Ammon's horn (tissue), 1 donor: Measurements from ENCODE around the gene LRRC47.

ENCODE experiments used
- DNase-seq: peaks from one replicate; pipeline ENCODE4 v3.0.0-alpha.2; 2016; ENCODE audit warnings: low spot score

LRRC47 gene

DNA sequence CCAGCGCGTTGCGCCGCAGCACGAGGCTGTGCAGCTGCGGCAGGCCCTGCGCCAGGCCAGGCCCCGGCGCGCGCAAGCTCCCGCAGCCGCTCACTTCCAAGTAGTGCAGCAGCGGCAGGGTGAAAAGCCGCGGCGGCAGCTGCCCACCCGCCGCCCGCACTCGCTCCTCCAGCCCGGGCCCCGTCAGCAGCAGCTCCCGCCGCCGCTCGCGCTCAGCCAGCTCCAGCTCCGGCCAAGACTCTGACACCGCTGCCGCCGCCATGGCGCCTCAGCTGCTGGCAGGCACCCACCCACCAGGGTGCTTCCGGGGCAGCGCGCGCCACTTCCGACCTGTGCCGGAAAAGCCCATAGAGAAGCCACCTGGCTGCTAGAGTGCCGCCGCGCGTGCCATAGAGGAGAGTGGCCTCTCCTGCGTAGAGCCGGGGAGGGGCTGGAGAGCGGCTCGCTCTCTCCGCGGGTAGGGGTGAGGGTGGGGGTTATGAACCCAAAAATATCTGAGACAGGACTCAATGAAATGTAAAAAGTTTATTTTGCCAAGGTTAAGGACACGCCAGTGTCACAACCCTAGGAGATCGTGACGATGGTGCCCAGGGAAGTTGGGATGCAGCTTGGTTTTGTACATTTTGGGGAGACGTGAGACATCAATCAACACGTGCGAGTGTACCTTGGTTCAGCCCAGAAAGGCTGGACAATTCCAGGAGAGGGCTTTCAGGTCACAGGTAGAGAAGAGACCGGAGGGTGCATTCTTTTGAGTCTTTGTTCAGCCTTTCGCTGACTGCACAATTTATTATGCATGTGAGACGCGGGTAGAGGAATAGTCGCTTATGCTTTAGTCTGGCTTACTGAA, at the start of gene LRRC47:
Gene LRRC47 (minus strand): TSS at position 284 of the 847 bp plus-strand sequence. CDS start 22 bp downstream, at position 262.
- DNase-seq, result peak; percentile 96

DNA sequence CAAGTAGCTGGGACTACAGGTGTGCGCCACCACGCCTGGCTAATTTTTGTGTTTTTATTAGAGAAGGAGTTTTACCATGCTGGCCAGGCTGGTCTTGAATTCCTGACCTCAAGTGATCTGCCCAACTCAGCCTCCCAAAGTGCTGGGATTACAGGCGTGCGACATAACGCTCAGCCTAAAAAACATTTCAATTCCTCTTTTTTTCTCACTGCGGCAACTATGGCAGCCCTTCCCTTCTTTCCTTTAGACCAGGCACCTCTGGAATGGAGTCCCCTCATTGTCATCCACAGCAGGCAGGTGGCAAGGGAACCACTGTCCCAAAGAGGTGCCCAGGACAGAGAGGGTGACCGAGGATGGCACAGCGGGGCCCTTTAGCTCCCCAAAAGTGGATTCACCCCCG, 46.6 kb upstream of the LRRC47 start:
- DNase-seq, result no peak

DNA sequence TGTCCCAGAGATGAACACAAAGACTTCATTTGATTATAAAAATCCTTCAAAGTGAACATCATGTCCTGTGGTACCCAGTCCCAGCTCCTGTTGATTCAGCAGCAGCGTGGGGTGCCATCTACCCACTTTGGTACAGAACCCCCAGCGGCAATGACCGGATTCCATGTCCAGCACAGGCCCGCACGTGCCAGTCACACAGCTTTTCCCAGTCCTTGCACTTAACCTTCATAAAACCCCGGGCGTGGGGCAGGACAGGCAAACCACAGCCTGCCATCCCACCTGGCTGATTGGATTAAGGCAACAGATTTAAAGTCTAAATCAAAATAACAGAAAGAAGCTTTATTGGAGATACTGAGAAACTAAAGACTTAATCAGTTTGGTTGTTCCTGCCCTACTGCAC, 45.2 kb upstream of the LRRC47 start:
- no peak for DNase-seq

DNA sequence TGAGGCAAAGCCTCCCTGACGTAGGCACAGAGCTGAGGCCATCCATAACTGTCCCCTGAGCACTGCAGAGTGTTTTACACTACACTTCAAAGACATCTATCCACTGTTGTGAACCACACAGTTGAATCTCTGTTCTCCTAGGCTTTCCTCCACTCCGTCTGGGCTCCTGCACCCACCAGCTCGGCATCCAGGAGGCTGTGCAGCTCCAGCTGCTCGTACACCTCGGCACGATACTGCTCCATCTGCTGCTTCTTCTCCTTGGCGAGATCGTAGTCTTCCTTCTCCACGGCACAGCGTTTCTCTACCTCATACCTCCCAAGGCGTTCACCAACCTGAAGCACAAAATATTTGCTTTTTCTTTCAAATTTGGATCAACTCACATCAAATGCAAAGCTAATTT, 42.5 kb upstream of the LRRC47 start:
- DNase-seq, result no peak

DNA sequence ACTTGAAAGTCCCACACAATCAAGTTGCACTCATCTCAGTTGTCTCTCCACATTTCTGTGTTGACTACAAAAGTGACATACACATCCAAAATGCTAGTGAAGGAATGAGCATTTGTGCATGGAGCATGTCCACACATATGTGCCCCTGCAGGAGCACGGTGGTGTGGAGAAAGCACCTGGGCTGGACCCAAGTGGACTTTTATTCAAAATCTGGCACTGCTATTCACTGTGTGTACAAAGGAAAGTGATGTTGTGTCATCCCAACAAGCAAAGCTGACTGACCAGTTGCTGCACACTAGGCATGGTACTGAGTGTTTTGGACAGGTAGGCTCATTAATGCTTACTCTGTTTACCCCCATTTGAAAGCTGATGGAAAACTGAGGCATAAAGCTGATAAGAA, 41.4 kb upstream of the LRRC47 start:
- no peak for DNase-seq

DNA sequence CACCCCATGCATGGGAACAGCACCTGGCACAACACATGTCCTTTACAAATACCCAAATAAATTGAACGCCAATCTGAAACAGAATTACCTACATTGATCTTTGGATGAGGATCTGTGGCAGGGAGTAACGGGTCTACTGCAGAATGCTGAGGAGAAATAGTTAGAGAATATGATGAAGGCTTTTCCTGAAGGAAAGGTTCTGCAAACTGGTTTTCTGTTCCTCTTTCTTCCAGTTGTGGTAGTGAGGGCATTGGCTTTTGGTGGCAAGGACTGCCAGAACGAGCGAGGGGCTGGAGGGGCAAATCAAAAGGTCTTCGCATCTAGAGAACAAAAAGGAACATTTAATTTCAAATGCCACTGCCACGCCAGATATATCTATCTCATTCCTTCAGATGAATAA, 40.9 kb upstream of the LRRC47 start:
- DNase-seq, result no peak

DNA sequence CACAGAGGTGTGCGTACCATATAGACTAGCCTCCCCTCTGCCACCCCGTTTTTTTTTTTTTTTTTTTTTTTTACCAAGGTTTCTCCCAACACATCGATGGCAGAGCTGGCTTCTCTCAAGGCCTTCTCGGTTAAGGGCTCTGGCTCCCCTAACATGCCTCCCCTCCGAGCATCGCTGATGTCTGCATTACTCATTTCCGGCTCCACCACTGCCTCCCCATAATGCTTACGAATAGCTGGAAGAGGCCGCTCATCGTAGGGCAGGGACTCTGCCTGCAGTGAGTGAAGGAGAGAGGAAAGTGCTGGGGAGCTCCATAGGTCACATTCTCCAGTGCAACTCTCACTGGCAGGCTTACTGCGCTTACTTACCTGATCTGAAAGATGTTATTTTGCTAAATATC, 40.1 kb upstream of the LRRC47 start:
- DNase-seq, result no peak

DNA sequence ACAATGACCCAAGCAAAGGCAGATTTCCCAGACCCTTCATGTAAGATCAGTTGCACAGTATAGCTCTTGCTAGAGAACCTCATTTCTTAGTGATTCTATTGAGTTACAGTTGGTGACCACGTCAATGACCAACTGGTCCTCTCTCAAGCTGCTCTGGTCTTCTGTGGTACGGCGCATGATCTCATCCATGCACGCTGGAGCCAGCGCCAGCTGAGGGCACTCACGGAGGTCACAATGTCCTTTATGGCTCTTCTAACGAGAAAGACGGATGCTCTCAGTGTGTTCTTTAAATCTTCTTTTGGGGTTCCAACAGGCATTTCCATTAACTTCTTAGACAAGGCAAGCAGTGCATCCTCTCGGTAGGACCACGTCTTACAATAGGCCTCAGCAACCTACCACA, 38.4 kb upstream of the LRRC47 start:
- no peak for DNase-seq

DNA sequence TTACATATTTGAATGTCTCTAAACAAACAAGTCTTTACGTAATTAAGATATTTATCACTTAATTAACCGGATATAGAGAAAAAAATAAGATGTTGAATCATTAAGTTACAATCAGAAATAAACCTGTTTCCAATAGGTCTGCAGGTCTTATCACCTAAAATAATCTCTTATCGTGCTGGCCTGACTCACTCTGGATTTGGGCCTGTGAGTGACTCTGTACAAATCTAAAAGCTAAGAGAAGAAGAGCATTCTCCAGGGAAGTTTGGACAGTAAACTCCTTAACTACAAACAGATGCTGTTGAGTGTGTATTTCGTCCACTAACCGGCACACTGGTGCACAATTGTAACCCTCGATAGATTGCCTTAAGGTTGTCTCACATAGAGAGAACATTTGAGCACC, 35.4 kb upstream of the LRRC47 start:
- DNase-seq, result no peak

DNA sequence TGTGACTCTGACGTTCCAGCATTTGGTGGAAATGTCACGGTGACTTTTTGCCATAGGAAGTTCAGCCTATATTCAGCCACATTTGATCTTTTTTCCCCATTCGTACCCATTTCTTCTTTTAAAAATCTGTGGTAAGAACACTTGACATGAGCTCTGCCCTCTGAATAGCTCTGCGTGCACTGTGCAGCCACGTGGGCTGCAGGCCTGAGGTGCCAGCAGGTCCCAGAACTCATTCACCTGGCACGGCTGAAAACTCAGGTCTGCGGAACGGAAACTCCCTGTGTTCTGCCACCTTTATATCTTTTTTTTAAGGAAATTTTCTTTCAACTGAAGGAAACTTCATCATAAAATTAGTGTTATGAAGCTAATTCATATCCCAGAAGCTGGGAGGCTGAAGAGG, 32.1 kb upstream of the LRRC47 start:
- DNase-seq, result no peak

DNA sequence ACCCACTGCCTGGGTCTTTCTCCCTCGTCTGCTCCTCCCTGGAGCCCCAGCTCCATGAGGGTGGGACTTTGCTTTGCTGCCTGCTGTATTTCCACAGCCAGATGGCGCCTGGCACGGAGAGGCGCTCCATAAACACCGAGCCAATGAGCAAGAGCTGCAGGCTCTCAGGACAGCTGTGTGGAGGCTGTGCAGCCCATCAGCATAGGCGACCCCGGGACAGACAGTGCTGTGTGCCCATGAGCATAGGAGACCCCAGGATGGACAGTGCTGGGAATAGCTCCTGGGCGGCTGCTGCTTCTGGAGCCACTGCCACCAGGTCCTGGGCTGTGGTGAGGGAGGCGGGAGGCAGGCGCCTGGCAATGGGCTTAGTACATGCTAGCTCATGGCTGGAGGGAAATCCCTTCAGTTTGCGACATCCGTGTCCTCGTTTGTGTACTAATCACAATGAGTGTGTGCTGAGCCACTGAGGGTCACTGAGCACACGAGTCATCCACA, 31.6 kb upstream of the LRRC47 start:
- DNase-seq, result peak; percentile 79

DNA sequence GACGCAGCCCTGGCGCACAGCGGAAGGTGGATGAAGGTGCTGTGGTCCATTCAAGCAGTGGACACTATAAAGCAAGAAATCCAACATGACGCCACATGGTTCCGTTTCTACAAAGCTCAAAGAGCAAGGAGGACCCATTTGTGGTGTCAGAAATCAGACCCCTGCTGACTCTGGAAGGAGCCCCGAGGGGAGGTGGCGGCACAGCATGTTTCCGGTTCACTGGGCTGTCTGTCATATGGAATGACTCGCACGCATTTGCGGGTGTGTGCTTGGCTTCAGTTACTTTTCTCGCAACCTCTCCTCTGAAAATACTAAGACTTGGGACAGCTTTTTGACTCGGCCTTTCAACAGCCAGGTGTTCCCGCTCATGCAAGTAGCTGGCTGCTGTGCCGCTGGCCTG, 29.1 kb upstream of the LRRC47 start:
- DNase-seq, result no peak

DNA sequence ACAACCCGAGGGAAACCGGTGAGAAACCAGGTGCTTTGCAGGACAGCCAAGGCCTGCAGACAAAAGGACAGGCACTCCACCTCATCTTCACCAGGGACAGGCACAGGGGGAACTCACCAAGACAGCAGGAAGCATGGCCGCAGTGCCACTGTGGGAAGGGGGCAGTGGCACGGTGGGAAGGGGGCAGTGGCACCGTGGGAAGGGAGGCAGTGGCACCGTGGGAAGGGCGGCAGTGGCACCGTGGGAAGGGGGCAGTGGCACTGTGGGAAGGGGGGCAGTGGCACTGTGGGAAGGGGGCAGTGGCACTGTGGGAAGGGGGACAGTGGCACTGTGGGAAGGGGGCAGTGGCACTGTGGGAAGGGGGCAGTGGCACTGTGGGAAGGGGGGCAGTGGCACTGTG, 28.4 kb upstream of the LRRC47 start:
- DNase-seq, result no peak

DNA sequence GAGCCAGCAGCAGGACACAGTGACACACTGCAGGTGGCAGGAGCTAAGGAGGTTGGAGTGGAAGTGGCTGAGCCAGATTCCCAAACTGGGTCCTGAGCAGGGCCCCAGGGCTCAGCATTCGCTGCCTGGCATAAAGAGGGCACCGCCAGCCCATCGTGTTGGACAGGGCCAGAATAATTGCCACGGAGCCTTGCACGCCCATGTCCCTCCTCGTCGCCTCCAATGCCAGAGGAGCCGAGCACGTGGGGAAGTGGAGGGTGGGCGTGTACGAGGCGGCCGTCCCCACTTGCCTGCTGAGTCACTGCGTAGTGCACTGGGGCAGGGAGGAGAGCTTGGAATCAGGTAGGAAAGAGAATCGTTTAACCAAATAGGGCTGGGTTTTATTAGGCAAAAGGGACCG, 26.1 kb upstream of the LRRC47 start:
- DNase-seq, result no peak

DNA sequence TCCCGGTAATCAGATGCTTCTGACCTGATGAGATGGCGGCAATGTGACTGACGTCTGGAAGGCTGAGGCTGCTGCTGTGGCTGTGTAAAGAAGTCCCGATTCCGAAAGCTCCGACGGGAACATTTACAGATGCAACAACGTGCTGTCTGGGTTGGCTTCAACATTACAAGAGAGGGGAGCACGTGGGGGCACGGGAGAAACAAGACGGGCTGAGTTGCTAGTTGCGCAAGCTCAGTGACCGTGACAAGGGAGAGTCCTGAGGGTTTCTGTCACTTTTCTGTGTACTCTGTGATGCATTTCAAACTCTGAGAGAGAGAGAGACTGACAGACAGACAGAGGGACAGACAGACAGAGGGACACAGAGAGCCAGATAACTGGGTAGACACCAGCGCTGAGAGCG, 25.6 kb upstream of the LRRC47 start:
- no peak for DNase-seq

DNA sequence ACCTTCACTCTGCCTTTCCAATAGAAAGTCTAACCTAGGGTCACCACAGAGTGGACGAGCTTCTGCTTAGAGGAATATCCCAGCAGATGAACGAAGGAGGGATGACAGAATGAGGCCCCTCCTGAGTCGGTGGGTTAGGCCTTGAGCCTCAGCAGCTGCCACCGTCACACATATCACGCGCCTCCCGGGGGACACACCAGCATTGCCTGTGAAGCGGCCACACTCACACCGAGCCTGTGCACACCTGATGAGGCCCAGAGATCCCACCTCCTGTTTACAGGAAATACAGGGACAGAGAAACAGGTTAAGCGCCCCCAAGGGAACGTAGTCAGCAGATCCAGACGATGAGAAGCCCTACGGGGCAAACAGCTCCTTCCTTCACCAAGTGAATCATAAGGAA, 25.1 kb upstream of the LRRC47 start:
- DNase-seq, result no peak

DNA sequence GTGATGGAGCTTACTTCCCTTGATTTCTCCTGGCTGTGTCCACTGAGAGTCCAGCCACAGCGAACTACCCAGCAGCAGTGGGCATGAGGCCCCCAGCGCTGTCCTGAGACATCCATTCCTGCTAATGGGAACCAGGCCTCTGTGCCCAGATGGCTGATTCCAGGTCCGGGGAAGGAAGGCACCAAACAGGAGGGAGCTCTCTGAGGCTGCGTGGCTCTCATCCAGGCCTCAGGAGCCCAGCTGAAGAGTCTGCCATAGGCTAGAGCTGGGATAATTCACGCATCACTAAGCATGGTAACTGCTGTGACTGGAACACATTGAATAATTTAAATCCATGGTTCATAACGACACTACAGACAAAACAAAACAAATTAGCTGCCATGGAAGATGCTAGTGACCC, 24.7 kb upstream of the LRRC47 start:
- no peak for DNase-seq

DNA sequence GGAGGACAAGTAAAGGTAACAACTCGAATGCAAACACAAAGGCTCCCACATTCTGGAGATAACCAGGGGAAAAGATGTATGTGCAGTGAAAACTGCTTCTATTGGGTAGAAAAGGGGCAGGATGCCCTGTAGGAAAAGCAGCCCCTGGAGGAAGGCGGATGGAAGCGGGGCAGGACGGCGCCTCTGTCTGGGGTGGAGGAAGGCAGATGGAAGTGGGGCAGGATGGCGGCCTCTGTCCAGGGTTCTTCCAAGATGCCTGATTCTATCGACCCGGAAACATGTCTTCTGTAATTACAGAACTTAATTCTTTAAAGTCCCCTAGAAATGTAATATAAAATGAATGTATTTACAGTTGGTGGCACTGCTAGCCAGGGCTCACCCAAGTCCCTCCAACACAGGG, 24.0 kb upstream of the LRRC47 start:
- no peak for DNase-seq

DNA sequence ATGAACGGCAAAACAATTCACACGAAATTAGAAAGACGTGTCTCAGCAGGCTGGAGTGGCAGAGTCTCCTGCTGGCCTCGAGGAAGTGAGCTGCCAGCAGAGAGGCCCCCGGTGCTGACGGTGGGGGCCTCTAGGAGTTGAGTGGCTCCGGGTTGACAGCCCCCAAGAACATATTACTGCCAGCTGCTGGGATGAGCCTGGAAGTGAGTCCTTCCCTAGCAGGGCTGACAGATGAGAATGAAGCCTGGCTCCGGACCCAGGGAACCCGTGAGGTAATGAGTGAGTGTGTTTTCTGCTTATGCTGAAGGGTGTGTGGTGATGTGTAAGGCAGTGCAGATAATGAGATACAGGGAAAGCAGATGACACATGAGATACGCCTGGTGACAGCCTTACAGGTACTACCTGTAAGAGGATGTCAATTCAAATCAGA, 23.5 kb upstream of the LRRC47 start:
- no peak for DNase-seq

DNA sequence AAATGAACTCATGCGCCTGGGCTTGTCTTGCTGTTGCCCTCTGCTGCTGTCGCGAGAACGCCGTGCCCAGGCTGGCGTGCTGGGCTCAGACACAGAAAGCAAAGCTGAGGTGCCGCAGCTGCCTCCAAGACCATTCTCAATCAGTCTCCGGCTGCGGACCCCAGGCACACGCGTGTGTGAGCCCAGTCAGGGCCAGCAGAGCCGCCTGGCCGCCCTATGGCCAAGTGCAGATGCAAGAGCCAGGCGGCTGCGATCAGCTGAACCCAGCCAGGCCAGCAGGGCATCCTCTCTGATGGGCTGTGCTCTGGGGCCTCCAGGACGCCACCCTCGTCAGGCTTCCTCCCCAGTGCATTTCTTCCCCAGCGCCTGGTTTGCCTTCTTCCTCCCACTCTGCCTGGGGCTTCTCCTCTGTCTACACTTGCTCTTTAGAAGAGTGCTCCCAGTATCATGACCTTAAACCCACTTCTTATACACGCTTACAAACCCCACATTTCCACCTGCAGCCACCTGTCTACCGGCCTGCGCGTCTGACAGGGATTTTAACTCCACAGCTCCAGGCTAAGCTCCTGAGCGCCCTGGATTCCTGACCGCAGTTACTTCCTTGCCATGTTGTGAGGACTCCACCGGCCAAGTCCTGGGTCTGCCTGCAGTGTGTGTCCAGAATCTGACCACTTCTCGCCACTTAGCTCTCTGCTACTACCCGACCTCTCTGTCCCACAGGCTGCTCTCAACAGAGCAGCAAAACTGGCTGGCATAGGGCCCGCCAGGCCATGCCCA, 21.7 kb upstream of the LRRC47 start:
- DNase-seq, result no peak

DNA sequence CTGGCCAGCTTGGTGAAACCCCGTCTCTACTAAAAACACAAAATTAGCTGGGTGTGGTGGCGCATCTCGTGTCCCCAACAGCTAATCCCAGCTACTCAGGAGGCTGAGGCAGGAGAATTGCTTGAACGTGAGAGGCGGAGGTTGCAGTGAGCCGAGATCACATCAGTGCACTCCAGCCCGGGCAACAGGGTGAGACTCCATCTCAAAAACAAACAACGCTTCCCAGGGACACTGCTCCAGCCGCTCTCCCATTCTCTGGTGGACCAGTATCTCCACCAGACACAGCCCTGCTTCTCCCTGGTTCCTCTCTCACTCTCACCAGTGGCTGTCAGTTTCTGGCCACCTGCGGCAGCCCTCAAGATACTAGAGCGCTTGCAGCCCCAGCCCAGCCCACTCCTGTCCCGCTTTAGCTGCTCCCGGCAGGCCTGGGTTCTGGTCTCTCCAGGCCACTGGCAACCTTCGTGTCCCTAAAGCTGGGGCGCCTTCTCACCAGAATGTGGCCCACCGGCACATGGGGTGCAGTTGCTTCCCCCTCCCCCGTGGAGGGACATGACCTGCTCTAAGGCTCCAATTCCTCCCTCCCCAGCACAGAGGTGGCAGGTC, 20.9 kb upstream of the LRRC47 start:
- no peak for DNase-seq

DNA sequence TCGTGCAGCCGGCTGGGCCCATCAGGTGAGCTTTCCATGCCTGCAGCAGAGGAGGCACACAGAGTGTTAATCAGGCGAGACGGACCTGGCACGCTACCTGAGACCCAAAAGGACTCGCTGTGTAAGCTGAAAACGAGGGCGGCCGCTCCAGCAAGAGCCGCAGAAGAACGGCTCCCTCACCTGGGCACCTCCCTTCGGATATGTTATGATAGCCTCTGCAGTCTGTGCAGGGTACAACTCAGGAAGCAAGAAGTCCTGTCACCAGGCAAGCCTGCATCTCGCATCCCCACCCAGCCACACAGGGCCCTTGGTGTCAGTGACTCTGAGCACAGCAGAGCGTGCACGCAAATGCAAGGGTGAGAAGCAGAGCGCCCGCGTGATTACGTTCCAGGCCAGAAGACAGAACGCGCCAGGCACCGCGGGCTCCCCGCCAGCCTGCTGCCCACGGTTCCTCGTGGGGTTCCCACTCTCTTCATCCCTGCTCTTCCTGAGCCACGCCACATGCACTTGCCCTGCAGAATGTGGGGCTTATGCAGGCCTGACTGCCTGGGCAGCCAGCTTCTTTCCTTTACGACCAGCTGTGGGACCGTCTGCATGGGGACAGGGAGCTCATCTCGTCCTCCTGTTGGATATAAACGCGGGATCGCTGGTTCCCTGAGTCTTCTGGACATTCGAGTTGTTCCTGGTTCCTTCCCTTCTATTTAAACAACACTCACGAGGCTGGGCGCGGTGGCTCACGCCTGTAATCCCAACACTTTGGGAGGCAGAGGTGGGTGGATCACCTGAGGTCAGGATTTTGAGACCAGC, 20.2 kb upstream of the LRRC47 start:
- DNase-seq, result no peak
